Measurements from ENCODE around the gene CAPN11.
"Not testable (repeated sequence)": the region's sequence is repeated elsewhere in the genome, so short reads cannot be mapped to it uniquely, and the experiment has no call there.

The CAPN11 gene

GRCh38 chr6:44183783-44184182, 25.2 kb downstream of the CAPN11 start:
- no peak for DNase-seq

GRCh38 chr6:44185356-44185755, 26.7 kb downstream of the CAPN11 start:
- not testable (repeated sequence) for DNase-seq

GRCh38 chr6:44185953-44186634, 27.5 kb downstream of the CAPN11 start:
- no peak for DNase-seq

GRCh38 chr6:44186635-44187025, 28.0 kb downstream of the CAPN11 start:
- no peak for DNase-seq

- no peak for DNase-seq
Observed at GRCh38 chr6:44188819-44189218, 30.2 kb downstream of the CAPN11 start.

GRCh38 chr6:44189257-44189656, 30.6 kb downstream of the CAPN11 start:
- no peak for DNase-seq

GRCh38 chr6:44190715-44191114, 32.1 kb downstream of the CAPN11 start:
- DNase-seq = no peak

- DNase-seq = no peak
Observed at GRCh38 chr6:44192428-44193041, 33.9 kb downstream of the CAPN11 start.

GRCh38 chr6:44193307-44193910, 34.8 kb downstream of the CAPN11 start:
- DNase-seq = no peak

- DNase-seq = no peak
Observed at GRCh38 chr6:44194326-44194725, 35.7 kb downstream of the CAPN11 start.

- DNase-seq = not testable (repeated sequence)
Observed at GRCh38 chr6:44196351-44196750, 37.7 kb downstream of the CAPN11 start.

- DNase-seq = no peak
Observed at GRCh38 chr6:44198684-44199083, 40.1 kb downstream of the CAPN11 start.

GRCh38 chr6:44199883-44200282, 41.3 kb downstream of the CAPN11 start:
- no peak for DNase-seq

GRCh38 chr6:44201200-44201599, 42.6 kb downstream of the CAPN11 start:
- no peak for DNase-seq

GRCh38 chr6:44201638-44202303, 43.2 kb downstream of the CAPN11 start:
- DNase-seq = no peak

- no peak for DNase-seq
Observed at GRCh38 chr6:44202332-44202971, 43.8 kb downstream of the CAPN11 start.

- no peak for DNase-seq
Observed at GRCh38 chr6:44202972-44203750, 44.5 kb downstream of the CAPN11 start.

- no peak for DNase-seq
Observed at GRCh38 chr6:44203955-44204354, 45.3 kb downstream of the CAPN11 start.

- DNase-seq = no peak
Observed at GRCh38 chr6:44207966-44208365, 49.3 kb downstream of the CAPN11 start.

GRCh38 chr6:44211284-44211683, 52.7 kb downstream of the CAPN11 start:
- no peak for DNase-seq

- no peak for DNase-seq
Observed at GRCh38 chr6:44214307-44214706, 55.7 kb downstream of the CAPN11 start.

- DNase-seq = no peak
Observed at GRCh38 chr6:44216677-44217331, 58.2 kb downstream of the CAPN11 start, which contains the start of gene MYMX. Gene MYMX (plus strand): TSS chr6:44216926. CDS start chr6:44217472, 546 bp downstream.

All from stimulated activated CD4-positive, alpha-beta T cell treated with anti-CD3 and anti-CD28 coated beads, Interleukin-12 subunit alpha, Interleukin-12 subunit beta, amount 100 ng/mL, for 4 hours (primary cell).